Astrocyte (in vitro differentiated cells and primary cell): ENCODE results near the gene ZEB2.

Experiments used
- EZH2 ChIP-seq: IDR thresholded peaks from 2 replicates; pipeline ENCODE4 v1.6.1; 2012; ENCODE audit warnings: mild to moderate bottlenecking, low read length, inconsistent platforms; ENCODE audit not compliant: insufficient read depth
- TF ChIP-seq, protein P1 (sequence below): IDR thresholded peaks from 2 replicates; pipeline ENCODE4 v1.5.1; 2011; ENCODE audit warnings: low read depth, mild to moderate bottlenecking, inconsistent platforms, low read length, moderate library complexity; ENCODE audit not compliant: insufficient read depth

DNA sequence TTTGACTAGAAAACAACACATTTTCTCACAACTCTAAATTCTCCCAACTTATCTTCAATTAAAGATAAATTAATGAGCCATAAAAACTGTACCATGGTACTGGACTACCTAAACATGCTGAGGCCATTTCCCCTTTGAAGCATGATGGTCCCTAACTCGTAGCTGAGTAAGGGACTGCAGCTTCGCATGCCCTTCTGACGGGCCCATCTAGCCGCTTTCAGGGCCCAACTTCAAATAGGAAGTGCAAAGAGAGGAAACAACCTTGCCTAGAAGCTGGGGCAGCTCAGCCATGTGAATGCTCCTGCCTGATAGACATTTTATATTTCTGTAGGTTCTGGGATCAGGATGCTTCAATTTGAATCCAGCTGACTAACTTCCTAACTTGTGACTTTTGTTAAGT, 72.4 kb downstream of the ZEB2 start:
- TF ChIP-seq, protein P1, sequence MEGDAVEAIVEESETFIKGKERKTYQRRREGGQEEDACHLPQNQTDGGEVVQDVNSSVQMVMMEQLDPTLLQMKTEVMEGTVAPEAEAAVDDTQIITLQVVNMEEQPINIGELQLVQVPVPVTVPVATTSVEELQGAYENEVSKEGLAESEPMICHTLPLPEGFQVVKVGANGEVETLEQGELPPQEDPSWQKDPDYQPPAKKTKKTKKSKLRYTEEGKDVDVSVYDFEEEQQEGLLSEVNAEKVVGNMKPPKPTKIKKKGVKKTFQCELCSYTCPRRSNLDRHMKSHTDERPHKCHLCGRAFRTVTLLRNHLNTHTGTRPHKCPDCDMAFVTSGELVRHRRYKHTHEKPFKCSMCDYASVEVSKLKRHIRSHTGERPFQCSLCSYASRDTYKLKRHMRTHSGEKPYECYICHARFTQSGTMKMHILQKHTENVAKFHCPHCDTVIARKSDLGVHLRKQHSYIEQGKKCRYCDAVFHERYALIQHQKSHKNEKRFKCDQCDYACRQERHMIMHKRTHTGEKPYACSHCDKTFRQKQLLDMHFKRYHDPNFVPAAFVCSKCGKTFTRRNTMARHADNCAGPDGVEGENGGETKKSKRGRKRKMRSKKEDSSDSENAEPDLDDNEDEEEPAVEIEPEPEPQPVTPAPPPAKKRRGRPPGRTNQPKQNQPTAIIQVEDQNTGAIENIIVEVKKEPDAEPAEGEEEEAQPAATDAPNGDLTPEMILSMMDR = no peak
- TF ChIP-seq EZH2 = no peak
